Psoas muscle (tissue), 8 donors: ENCODE data around the gene MMS19. TPM values are rescaled to one million over a fixed set of nuclear protein-coding genes. Genes with fewer than 3 reads are reported as not detected.

Experiments used
- ATAC-seq, 4 donors: fragments of 200-7000 bp; cut with Tn5 transposase; one replicate each; pipeline ENCODE4 v1.9.1; 2020; ENCODE audit warnings: moderate library complexity in 3 of 4, mild to moderate bottlenecking in 2 of 4
- DNase-seq, 2 donors: peaks; one replicate each; pipeline ENCODE4 v3.0.0-alpha.2; 2020
- H3K27ac ChIP-seq: fragments of 200-600 bp; one replicate; pipeline ENCODE4 v1.8.0; 2022
- H3K27me3 ChIP-seq, 3 donors: fragments of 200-600 bp in 1 of 3; one replicate each; pipeline versions ENCODE4 v1.6.1 to v1.8.0; 2013 to 2022; ENCODE audit warnings: low read length in 2 of 3, mild to moderate bottlenecking in 2 of 3, moderate library complexity in 1 of 3; ENCODE audit not compliant: insufficient read depth in 3 of 3
- H3K36me3 ChIP-seq, 2 donors: fragments of 200-600 bp in 1 of 2; one replicate each; pipeline versions ENCODE4 v1.6.1 to v1.8.0; 2013 to 2022; ENCODE audit warnings: low read depth in 1 of 2, mild to moderate bottlenecking in 1 of 2, moderate library complexity in 1 of 2; ENCODE audit not compliant: insufficient read depth in 1 of 2
- H3K4me1 ChIP-seq: fragments of 200-600 bp; one replicate; pipeline ENCODE4 v1.8.0; 2022
- H3K4me3 ChIP-seq: fragments of 200-600 bp; one replicate; pipeline ENCODE4 v1.8.0; 2022; ENCODE audit warnings: mild to moderate bottlenecking
- H3K9me3 ChIP-seq: fragments of 200-600 bp; one replicate; pipeline ENCODE4 v1.8.0; 2022
- CTCF ChIP-seq: fragments of 200-600 bp; IDR thresholded peaks from one replicate; pipeline ENCODE4 v1.8.0; 2022; ENCODE audit warnings: antibody characterized with exemption
- WGBS, 3 donors: extraction: QIAGEN DNeasy Blood & Tissue Kit; methylation state at CpG; one replicate each; pipeline versions ENCODE4 v1.1.6 to v1.1.7; 2013; 5-methylcytosine and 5-hydroxymethylcytosine counted together
- intact Hi-C, 2 donors: fragments of 100-400 bp; cut with DNase I; formaldehyde crosslinking; loops; one replicate each; pipeline versions ENCODE4 v1.11.0 to v1.14.2; 2022
- polyA plus RNA-seq, 3 donors: library from polyadenylated mRNA; stranded (reverse); fragments of 200-250 nt; gene quantifications; one replicate each; pipeline ENCODE4 v1.2.3, GENCODE V29; 2013
- total RNA-seq, 4 donors: library from RNA; stranded (reverse); fragmentation: NEBNext Ultra II Directional in 2 of 4; extraction: Animal tissue kit (Norgen Biotek cat#: 25700) in 2 of 4; gene quantifications; one replicate each; pipeline versions ENCODE4 v1.2.1 to v1.2.4, GENCODE V29; 2021 to 2023
- donor health status: healthy with polysubstance abuse.
- donor health status: DM: no; HTN: no; CAD: no; lungs with moderate emphysema.
- donor health status: Bipolar disorder and iron deficiency.
- donor health status: healthy.
- donor health status: DM: yes; HTN: yes; CAD: no.
- donor health status: DM: no; HTN: no; CAD: no.
- donor health status: DM: no; HTN: no; CAD: no.
- donor health status: DM: yes; HTN: yes; CAD: no.

MMS19 gene
- total and polyA plus RNA-seq, 7 donors: 29.8 to 47.6 (median 35.1) TPM

GRCh38 chr10:97546456-97547270, 48.4 kb upstream of the MMS19 start:
- intact Hi-C loops: no loop called here
- H3K4me3 ChIP-seq: peak overlapping the region; percentile 9
- no peaks in the 10 kb centered on the region for H3K36me3 ChIP-seq
- TF ChIP-seq CTCF: no peak
- H3K4me1 ChIP-seq: peaks cover 72% of the 10 kb centered on the region
- no peaks in the 10 kb centered on the region for H3K27me3 ChIP-seq
- WGBS, 3 donors: 30 to 49% (median 31%) methylated on average over 18 of the region's 18 CpGs
- H3K9me3 ChIP-seq: no peaks in the 10 kb centered on the region
- DNase-seq (no peak), ATAC-seq (peak in 1 of 4 donors; percentile 10)
- H3K27ac ChIP-seq: peak overlapping the region; percentile 56

GRCh38 chr10:97543025-97543546, 44.9 kb upstream of the MMS19 start:
- Histone ChIP-seq H3K4me1 (peaks cover 62% of the 10 kb centered on the region), H3K9me3 (no peaks in the 10 kb centered on the region), H3K4me3 (no peak overlapping the region), H3K27me3 (no peaks in the 10 kb centered on the region), H3K27ac (peak overlapping the region; percentile 93), H3K36me3 (no peaks in the 10 kb centered on the region)
- ATAC-seq: peak; percentile 89 to 94 (median 89)
- TF ChIP-seq CTCF: no peak
- intact Hi-C loops: loop anchor here in 1 of 2 donors (5.0 kb wide), 1 partner anchor 41 kb away; no protein-coding TSS in a partner anchor
- DNase-seq: peak; percentile 87 to 89
- WGBS, 3 donors: 35 to 37% (median 36%) methylated on average over 10 of the region's 10 CpGs

- Histone ChIP-seq H3K27ac (peak overlapping the region; percentile 93), H3K4me3 (no peak overlapping the region), H3K36me3 (no peaks in the 10 kb centered on the region), H3K9me3 (no peaks in the 10 kb centered on the region), H3K27me3 (no peaks in the 10 kb centered on the region), H3K4me1 (peaks cover 58% of the 10 kb centered on the region)
- ATAC-seq (peak; percentile 74 to 82 (median 76)), DNase-seq (peak; percentile 72 to 83)
- intact Hi-C loops: loop anchor here in 1 of 2 donors (5.0 kb wide), 1 partner anchor 40 kb away; no protein-coding TSS in a partner anchor
- WGBS, 3 donors: 45 to 58% (median 51%) methylated on average over 9 of the region's 9 CpGs
- TF ChIP-seq CTCF: no peak
Observed at GRCh38 chr10:97542169-97543024, 44.2 kb upstream of the MMS19 start.

- TF ChIP-seq CTCF: no peak
- Histone ChIP-seq H3K9me3 (no peaks in the 10 kb centered on the region), H3K4me3 (no peak overlapping the region), H3K36me3 (no peaks in the 10 kb centered on the region), H3K4me1 (peaks cover 48% of the 10 kb centered on the region), H3K27me3 (no peaks in the 10 kb centered on the region), H3K27ac (peak overlapping the region; percentile 93)
- DNase-seq: peak in 1 of 2 donors; percentile 48
- WGBS, 3 donors: 52 to 74% (median 57%) methylated on average over 14 of the region's 14 CpGs
- peak in 3 of 4 donors; percentile 5 to 34 (median 17) for ATAC-seq
- intact Hi-C loops: loop anchor here in 1 of 2 donors (5.0 kb wide), 1 partner anchor 39 kb away; no protein-coding TSS in a partner anchor
Observed at GRCh38 chr10:97540669-97541500, 42.7 kb upstream of the MMS19 start.
